Cardiac muscle cell (in vitro differentiated cells and primary cell): Measurements from ENCODE around the gene TAF10. TPM values are rescaled to one million over a fixed set of nuclear protein-coding genes. Genes with fewer than 3 reads are reported as not detected.

ENCODE experiments used
- DNase-seq, 2 donors: peaks; one replicate each; pipeline versions ENCODE4 v3.0.0 to v3.0.0-alpha.2; 2010 to 2017; ENCODE audit warnings: low read depth in 1 of 2, low spot score in 1 of 2
- H3K27ac ChIP-seq: fragments of 200-600 bp; sonication (generic); 2 replicates; pipeline ENCODE4 v1.5.1; 2016
- H3K27me3 ChIP-seq: fragments of 200-600 bp; sonication (generic); 2 replicates; pipeline ENCODE4 v1.6.0; 2016; ENCODE audit warnings: control low read depth
- H3K36me3 ChIP-seq: fragments of 200-600 bp; sonication (generic); 2 replicates; pipeline ENCODE4 v1.5.1; 2016; ENCODE audit warnings: control low read depth
- H3K4me1 ChIP-seq: fragments of 200-600 bp; sonication (generic); 2 replicates; pipeline ENCODE4 v1.8.1; 2017; ENCODE audit warnings: low read depth, mild to moderate bottlenecking, mixed run types
- H3K4me3 ChIP-seq: fragments of 200-600 bp; sonication (generic); 2 replicates; pipeline ENCODE4 v1.5.1; 2016; ENCODE audit warnings: mild to moderate bottlenecking
- H3K9me3 ChIP-seq: fragments of 200-600 bp; sonication (generic); 2 replicates; pipeline ENCODE4 v1.5.1; 2017; ENCODE audit warnings: low read depth, mild to moderate bottlenecking, control low read depth
- polyA plus RNA-seq: library from polyadenylated mRNA; unstranded; fragments of >200 nt; fragmentation: Nextera tagmentation; extraction: Ambion mirVana; gene quantifications from 2 replicates; pipeline ENCODE4 v1.2.1, GENCODE V29; 2016
- total RNA-seq: library from RNA; depleted of rRNA; stranded (reverse); fragments of >200 nt; gene quantifications from 2 replicates; pipeline ENCODE4 v1.2.3, GENCODE V29; 2016
- TF ChIP-seq, protein P1 (sequence below): IDR thresholded peaks from 2 replicates; pipeline ENCODE4 v1.5.1; 2012; ENCODE audit warnings: low read depth, mild to moderate bottlenecking, low read length

TAF10 gene
- total and polyA plus RNA-seq, 2 experiments from 2014 or later, result 72.6 to 316 TPM

DNA sequence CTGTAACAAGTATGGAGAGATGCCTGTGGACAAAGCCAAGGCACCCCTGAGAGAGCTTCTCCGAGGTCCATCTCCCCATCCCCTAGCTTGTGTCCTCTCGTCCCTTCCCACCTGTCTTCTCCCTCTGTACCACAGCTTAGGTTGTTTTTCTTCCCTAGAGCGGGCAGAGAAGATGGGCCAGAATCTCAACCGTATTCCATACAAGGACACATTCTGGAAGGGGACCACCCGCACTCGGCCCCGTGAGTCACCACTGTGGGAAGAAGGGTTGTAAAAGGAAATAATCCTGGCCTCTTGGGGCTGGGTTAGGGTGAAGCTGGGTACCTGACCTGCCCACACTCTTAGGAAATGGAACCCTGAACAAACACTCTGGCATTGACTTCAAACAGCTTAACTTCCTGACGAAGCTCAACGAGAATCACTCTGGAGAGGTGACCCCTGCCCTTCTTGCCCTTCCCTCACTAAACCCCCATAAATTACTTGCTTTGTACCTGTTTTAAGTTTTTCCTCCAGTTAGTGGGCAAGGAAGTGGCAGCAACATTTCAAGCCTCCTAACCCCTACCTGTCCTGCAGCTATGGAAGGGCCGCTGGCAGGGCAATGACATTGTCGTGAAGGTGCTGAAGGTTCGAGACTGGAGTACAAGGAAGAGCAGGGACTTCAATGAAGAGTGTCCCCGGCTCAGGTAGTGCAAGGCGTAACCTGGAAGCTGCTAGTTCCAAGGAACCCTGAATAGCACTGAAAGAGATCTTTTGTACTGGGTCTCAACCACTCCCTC is 3.1 kb downstream of the TAF10 start:
- no peak overlapping the region for H3K4me3 ChIP-seq
- DNase-seq, result no peak
- no peaks in the 10 kb centered on the region for H3K27me3 ChIP-seq
- no peaks in the 10 kb centered on the region for H3K9me3 ChIP-seq
- TF ChIP-seq, protein P1, sequence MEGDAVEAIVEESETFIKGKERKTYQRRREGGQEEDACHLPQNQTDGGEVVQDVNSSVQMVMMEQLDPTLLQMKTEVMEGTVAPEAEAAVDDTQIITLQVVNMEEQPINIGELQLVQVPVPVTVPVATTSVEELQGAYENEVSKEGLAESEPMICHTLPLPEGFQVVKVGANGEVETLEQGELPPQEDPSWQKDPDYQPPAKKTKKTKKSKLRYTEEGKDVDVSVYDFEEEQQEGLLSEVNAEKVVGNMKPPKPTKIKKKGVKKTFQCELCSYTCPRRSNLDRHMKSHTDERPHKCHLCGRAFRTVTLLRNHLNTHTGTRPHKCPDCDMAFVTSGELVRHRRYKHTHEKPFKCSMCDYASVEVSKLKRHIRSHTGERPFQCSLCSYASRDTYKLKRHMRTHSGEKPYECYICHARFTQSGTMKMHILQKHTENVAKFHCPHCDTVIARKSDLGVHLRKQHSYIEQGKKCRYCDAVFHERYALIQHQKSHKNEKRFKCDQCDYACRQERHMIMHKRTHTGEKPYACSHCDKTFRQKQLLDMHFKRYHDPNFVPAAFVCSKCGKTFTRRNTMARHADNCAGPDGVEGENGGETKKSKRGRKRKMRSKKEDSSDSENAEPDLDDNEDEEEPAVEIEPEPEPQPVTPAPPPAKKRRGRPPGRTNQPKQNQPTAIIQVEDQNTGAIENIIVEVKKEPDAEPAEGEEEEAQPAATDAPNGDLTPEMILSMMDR, result no peak
- H3K27ac ChIP-seq, result peak overlapping the region; percentile 99
- H3K4me1 ChIP-seq, result peaks cover 28% of the 10 kb centered on the region
- H3K36me3 ChIP-seq, result peaks cover 34% of the 10 kb centered on the region

DNA sequence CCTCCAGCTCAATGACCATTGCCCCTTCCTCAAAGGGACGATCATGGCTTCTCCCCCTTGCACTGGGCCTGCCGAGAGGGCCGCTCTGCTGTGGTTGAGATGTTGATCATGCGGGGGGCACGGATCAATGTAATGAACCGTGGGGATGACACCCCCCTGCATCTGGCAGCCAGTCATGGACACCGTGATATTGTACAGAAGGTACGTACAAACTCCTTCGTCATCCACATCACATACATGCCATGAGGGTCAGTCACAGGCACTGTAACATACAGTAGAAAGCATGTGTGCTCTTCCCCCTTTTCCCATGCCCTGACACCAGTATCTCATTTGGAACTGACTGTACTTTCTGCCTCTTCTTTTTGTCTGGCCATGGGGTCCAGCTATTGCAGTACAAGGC is 4.0 kb downstream of the TAF10 start:
- no peak for DNase-seq
- Histone ChIP-seq H3K36me3 (peaks cover 34% of the 10 kb centered on the region), H3K27me3 (no peaks in the 10 kb centered on the region), H3K4me3 (no peak overlapping the region), H3K27ac (peak overlapping the region; percentile 99), H3K9me3 (no peaks in the 10 kb centered on the region), H3K4me1 (peaks cover 28% of the 10 kb centered on the region)
- TF ChIP-seq, protein P1, result no peak

DNA sequence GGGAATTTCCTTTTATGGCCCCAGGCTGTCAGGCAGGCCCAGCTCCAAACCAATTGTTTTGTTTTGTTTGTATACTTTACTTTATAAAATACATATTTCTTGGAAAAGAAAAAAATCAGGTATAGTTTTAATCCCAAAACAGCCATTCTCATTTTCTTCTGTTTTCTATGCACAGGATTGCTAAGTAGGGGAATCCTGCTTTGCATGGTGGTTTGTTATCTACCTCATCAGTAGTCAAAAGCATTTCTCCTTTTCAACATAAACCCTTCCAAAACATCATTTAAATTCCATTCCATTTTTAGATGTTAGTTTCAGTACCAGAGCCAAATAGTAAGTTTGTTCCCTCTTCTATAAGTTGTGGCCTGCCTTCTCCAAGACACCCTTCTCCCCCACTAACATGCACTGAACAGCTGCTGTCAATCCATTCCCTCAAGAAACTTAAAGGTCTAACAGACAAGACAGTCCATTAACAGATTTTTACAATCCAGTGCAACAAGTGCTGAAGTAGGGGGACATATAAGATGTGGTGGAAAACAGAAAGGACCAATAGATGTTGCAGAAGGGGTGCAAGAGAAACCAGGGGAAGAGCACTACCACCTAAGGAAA is 4.7 kb downstream of the TAF10 start:
- Histone ChIP-seq H3K9me3 (no peaks in the 10 kb centered on the region), H3K27ac (peak overlapping the region; percentile 99), H3K36me3 (peaks cover 34% of the 10 kb centered on the region), H3K27me3 (no peaks in the 10 kb centered on the region), H3K4me1 (peaks cover 31% of the 10 kb centered on the region), H3K4me3 (peak overlapping the region; percentile 10)
- TF ChIP-seq, protein P1, result no peak
- no peak for DNase-seq

DNA sequence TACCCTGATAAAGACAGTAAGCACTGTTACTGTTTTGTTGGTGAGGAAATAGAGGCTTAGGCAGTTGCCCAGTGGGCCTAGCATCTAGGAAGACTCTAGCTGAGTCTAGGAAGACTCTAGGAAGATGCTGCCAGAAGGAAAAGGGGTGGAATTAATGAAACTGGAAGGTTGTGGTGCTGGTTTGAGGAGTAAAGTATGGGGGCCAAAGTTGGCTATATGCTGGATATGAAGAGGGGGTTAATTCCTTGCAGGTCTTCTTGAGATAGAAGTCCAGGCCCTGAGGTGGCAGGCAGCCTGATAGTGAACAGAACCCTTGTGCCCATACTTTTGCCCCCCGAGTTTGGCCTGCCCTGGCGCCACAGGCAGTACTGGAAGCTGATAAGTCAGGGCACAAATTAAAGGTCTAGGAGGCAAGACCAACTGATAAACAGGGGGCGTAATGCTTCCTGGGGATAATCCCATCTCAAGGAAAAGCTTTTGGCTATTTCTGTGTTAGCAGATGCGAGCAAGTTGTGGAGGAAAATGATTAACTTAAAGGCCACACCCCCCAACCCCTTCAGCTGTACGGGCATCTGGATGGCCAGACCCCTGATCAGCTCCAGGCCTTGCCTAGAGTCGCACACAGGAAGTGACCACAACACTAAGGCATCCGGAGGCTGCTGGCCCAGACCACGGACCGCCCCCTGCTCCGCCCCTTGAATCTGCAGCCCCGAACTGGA is 5.4 kb downstream of the TAF10 start:
- TF ChIP-seq, protein P1, result no peak
- Histone ChIP-seq H3K36me3 (peaks cover 34% of the 10 kb centered on the region), H3K9me3 (no peaks in the 10 kb centered on the region), H3K27ac (peak overlapping the region; percentile 99), H3K4me1 (peaks cover 31% of the 10 kb centered on the region), H3K27me3 (no peaks in the 10 kb centered on the region), H3K4me3 (no peak overlapping the region)
- DNase-seq, result peak; percentile 96

DNA sequence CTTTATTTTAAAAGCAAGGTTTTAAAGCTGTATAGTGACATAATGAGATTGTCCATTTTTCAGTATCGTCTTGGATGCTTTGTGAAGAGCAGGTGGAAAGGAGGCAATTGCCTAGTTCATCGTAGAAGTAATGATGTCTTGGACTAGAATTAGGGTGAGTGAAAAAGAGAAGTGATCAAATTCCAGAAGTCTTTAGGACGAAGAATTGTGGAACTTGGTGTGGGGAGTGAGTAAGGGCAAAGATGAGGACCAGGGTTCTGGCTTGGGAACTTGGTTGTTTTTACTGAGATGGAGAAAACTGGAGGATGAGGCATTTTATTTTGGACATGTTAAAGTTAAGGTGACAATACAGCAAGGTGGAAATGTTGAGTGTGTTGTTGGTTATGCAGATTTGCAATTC is 7.2 kb downstream of the TAF10 start:
- Histone ChIP-seq H3K36me3 (peaks cover 35% of the 10 kb centered on the region), H3K27me3 (no peaks in the 10 kb centered on the region), H3K4me1 (peaks cover 31% of the 10 kb centered on the region), H3K27ac (peak overlapping the region; percentile 99), H3K4me3 (peak overlapping the region; percentile 63), H3K9me3 (no peaks in the 10 kb centered on the region)
- TF ChIP-seq, protein P1, result no peak
- DNase-seq, result no peak
